OCI-M2 (cell line): ENCODE results near the gene WFS1.

Experiments
- DNase-seq: peaks from one replicate; lab custom pipeline; 2025; ENCODE audit not compliant: unreplicated experiment; lab: John Stamatoyannopoulos, UW

The WFS1 gene

DNA sequence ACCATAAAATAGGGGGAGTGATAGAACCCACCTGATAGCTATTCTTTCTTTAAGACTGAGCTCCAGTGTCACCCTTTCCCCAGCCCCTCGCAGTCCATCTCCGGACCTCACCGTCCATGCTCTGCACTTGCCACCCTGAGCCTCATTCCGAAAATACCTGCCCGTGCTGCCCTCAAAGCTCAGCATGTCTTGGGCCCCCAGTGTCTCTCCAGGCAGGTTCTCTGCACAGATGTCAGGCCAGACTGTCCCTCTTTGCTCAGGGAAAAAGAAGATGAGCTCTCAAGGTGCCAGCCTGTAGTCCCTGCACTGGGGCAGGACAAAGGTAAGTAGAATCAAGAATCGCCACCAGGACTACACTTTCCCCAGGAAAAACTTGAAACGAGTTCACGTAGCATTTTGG is 9.8 kb upstream of the WFS1 start:
- DNase-seq = no peak

DNA sequence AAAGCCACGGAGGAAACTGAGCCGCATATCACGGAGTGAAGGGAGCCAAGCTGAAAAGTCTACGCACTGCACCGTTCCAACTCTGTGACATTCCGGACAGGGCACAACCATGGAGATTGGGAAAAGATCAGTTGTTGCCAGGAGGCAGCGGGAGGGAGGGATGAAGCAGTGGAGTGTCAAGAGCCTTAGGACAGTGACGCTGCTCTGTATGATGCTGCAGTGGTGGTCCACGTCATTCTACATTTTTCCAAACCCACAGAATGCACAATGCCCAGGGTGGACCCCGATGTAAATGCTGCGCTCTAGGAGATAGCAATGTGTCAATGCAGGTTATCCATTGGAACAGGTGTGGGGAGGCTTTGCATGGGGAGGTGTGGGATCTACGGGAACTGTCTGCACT is 7.5 kb upstream of the WFS1 start:
- DNase-seq = no peak

- no peak for DNase-seq
Measured at GRCh38 chr4:6262847-6263487, 6.7 kb upstream of the WFS1 start.

GRCh38 chr4:6263526-6264224 is 6.0 kb upstream of the WFS1 start:
- no peak for DNase-seq

- no peak for DNase-seq
Measured at GRCh38 chr4:6264225-6264540, 5.5 kb upstream of the WFS1 start.

GRCh38 chr4:6265546-6265945 is 4.1 kb upstream of the WFS1 start:
- no peak for DNase-seq

- no peak for DNase-seq
Measured at GRCh38 chr4:6267573-6267972, 2.1 kb upstream of the WFS1 start.

- DNase-seq = no peak
Measured at GRCh38 chr4:6268650-6269615, 717 bp upstream of the WFS1 start.

GRCh38 chr4:6270636-6271121 is 1.0 kb downstream of the WFS1 start:
- no peak for DNase-seq

DNA sequence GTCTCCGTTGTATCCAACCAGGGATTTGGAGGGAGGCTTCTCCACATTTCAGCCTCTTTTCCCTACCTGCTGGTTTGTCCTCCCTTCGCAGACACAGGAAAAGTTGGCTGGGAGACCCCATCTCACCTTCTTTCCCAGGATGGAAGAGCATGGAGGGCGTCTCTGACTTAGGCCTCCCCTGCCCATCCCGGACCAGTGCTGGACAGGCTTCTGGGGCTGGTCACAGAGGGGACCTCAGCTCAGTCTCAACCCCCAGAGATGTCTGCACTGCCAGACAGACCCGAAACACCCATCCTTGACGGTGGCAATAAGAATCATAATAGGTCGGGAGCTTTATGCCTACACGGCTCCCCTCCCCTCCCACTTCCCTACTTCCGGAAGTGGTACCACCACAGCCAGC is 1.6 kb downstream of the WFS1 start:
- DNase-seq = no peak

DNA sequence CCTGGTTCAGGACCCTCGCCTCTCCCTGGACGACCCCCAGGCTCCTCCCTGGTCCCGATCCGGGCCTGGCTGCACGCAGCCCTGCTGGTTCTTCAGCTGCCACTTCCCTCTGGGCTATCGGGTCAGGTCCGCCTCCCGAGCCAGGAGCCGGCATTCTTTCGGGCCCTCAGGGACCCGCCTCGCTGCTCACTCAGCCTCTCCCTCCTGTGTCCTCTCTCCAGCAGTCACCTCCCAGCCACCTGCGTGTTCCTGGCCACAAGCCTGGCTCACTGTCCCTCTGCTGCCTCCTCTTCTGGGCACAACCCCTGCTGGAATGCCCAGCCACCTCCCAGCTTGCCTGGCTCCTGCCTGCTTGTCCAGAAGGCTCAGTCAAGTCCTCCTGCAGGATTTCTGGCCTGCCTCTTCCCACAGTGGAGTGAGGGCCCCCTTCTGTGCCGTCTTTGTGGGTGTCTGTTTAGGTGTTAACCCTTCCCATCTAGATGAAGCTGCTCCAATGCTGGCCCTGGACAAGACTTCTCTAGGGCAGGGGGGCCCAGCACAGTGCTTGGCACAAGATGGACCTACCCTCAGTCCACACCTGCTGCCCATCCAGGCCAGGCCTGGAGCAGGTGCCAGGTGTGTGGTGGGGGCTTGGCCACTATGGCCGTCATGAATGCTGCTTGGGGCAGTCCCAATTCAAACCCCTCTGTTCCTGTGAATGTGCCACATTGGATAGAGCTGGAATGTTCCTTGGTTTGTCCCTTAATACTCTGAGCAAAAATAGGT is 2.2 kb downstream of the WFS1 start:
- no peak for DNase-seq

DNA sequence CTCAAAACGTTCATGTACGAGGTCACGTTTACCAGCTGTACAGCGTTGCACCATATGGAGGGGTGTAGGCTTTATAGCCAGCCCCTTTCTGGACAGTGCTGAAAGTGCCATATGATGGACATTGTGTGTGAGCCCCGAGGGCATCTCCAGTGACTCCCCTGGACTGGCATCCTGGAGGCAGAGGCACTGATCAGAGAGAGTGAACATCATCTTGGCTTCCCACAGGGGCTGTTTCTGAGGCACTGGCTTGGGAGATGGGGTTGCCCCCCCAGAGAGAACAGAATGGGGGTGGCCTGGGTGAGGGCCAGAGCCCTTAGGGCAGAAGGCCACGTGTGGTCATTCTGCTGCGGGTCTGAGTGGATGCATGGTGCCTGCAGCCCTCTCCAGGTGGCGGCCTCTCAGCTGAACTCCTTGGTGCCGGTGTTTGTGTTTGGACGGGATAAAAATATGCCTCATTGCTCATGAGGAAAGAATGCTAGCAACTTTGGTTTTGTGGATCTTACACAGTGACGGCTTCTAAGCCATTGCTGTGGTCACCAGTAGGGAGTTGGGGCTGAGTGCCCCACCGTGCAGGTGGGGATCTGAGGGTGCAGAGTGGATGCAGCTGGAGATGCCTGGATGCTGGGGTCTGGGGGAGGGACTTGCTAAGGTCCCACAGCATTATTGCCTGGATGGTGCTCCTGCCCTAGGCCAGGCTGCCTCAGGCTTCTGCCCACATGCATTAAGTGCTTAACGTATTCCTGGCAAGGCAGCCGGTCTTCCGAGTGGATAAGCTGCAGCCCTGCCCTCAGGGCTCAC is 3.4 kb downstream of the WFS1 start:
- DNase-seq = no peak

- no peak for DNase-seq
Measured at GRCh38 chr4:6273661-6273990, 4.0 kb downstream of the WFS1 start.

- DNase-seq = no peak
Measured at GRCh38 chr4:6275351-6275750, 5.7 kb downstream of the WFS1 start.

GRCh38 chr4:6275898-6276806 is 6.5 kb downstream of the WFS1 start:
- DNase-seq = no peak

GRCh38 chr4:6277139-6277802 is 7.6 kb downstream of the WFS1 start:
- DNase-seq = no peak

- no peak for DNase-seq
Measured at GRCh38 chr4:6277935-6278800, 8.5 kb downstream of the WFS1 start.

GRCh38 chr4:6278801-6279197 is 9.1 kb downstream of the WFS1 start:
- no peak for DNase-seq
